ENCODE measurements around the gene TATDN2. TPM values are rescaled to one million over a fixed set of nuclear protein-coding genes. Genes with fewer than 3 reads are reported as not detected.

Gene TATDN2
- total RNA-seq, 1 donor from 2014 or later = 76.8 TPM

GRCh38 chr3:10315101-10315500 is 66.8 kb downstream of the TATDN2 start:
- intact Hi-C loops (cut with micrococcal nuclease) = no loop called here

- intact Hi-C loops (cut with micrococcal nuclease) = no loop called here
These were observed 67.6 kb downstream of the TATDN2 start for GRCh38 chr3:10315771-10316344.

- intact Hi-C loops (cut with micrococcal nuclease) = no loop called here
These were observed 69.2 kb downstream of the TATDN2 start for GRCh38 chr3:10317311-10317960.

- intact Hi-C loops (cut with micrococcal nuclease) = no loop called here
These were observed 69.7 kb downstream of the TATDN2 start for GRCh38 chr3:10317961-10318350.

- intact Hi-C loops (cut with micrococcal nuclease) = no loop called here
These were observed 71.0 kb downstream of the TATDN2 start for GRCh38 chr3:10319251-10319650.

- intact Hi-C loops (cut with micrococcal nuclease) = loop anchor here (2.0 to 5.0 kb wide), 3 partner anchors 308 to 671 kb away; partner anchors contain the start of genes MTMR14 and RPUSD3
These were observed 71.5 kb downstream of the TATDN2 start for GRCh38 chr3:10319804-10320203.

GRCh38 chr3:10320320-10320677 is 72.0 kb downstream of the TATDN2 start:
- intact Hi-C loops (cut with micrococcal nuclease) = loop anchor here (2.0 to 5.0 kb wide), 3 partner anchors 308 to 671 kb away; partner anchors contain the start of genes MTMR14 and RPUSD3

- intact Hi-C loops (cut with micrococcal nuclease) = loop anchor here (1.0 to 5.0 kb wide), 9 partner anchors 73 to 673 kb away; partner anchors contain the start of genes BRK1, CRELD1, FANCD2 and JAGN1
These were observed 73.5 kb downstream of the TATDN2 start for GRCh38 chr3:10321630-10322351.

GRCh38 chr3:10322352-10322710 is 74.1 kb downstream of the TATDN2 start:
- intact Hi-C loops (cut with micrococcal nuclease) = loop anchor here (1.0 to 5.0 kb wide), 3 partner anchors 310 to 480 kb away; partner anchors contain the start of genes CRELD1 and RPUSD3

- intact Hi-C loops (cut with micrococcal nuclease) = no loop called here
These were observed 79.3 kb downstream of the TATDN2 start for GRCh38 chr3:10327592-10327991.

- intact Hi-C loops (cut with micrococcal nuclease) = no loop called here
These were observed 80.3 kb downstream of the TATDN2 start for GRCh38 chr3:10328460-10329071.

GRCh38 chr3:10329495-10330015 is 81.3 kb downstream of the TATDN2 start:
- intact Hi-C loops (cut with micrococcal nuclease) = no loop called here

GRCh38 chr3:10330319-10330718 is 82.1 kb downstream of the TATDN2 start:
- intact Hi-C loops (cut with micrococcal nuclease) = no loop called here

Other genes with a start within 250 kb of the TATDN2 start
- gene FANCD2, start 222.0 kb upstream of the TATDN2 start, total RNA-seq = 56.6 and 61.9 TPM in 2 replicates
- gene FANCD2OS, start 140.2 kb upstream of the TATDN2 start, total RNA-seq = not detected in 2 replicates
- 108 and 110 TPM in 2 replicates for gene BRK1, start 132.8 kb upstream of the TATDN2 start, total RNA-seq
- 65.8 and 67.9 TPM in 2 replicates for gene VHL, start 106.7 kb upstream of the TATDN2 start, total RNA-seq
- gene IRAK2, start 83.5 kb upstream of the TATDN2 start, total RNA-seq = 1.4 and 1.5 TPM in 2 replicates
- gene GHRL, start 44.5 kb downstream of the TATDN2 start, total RNA-seq = 0.48 and 0.55 TPM in 2 replicates
- 108 and 109 TPM in 2 replicates for gene SEC13, start 72.7 kb downstream of the TATDN2 start, total RNA-seq

Measured in T-helper 2 cell treated with Interferon-gamma antibody and Interleukin-4, amounts not matched to agents 100 ng/mL and 5 ng/mL, for 36 hours (primary cell).